IMR-90 (cell line): ENCODE results near the gene PAM16. TPM values are rescaled to one million over a fixed set of nuclear protein-coding genes. Genes with fewer than 3 reads are reported as not detected.

ENCODE experiments used
- ATAC-seq: fragments of 200-7000 bp; cut with Tn5 transposase; 2 replicates; pipeline ENCODE4 v1.9.1; 2020; ENCODE audit warnings: low read depth, mild to moderate bottlenecking, moderate library complexity
- BruUV-seq: library from RNA; stranded (reverse); fragments of 400-500 nt; replicated peaks from 2 replicates; lab custom pipeline; 2021; lab: Mats Ljungman, UMichigan
- CTCF ChIA-PET: fragments of 300-600 bp; formaldehyde crosslinking; extraction: SDS; loops from one replicate; lab custom pipeline; 2021; ENCODE audit warnings: antibody characterized with exemption; lab: Yijun Ruan, JAX
- POLR2A ChIA-PET: fragments of 300-600 bp; sonication (Branson Sonifier 250); formaldehyde crosslinking; loops from one replicate; lab custom pipeline; 2022; ENCODE audit warnings: antibody characterized with exemption; ENCODE audit not compliant: unreplicated experiment; lab: Charles Lee
- DNase-seq: peaks from one replicate; pipeline ENCODE4 v3.0.0; 2013
- H2AFZ ChIP-seq: replicated peaks from 2 replicates; pipeline ENCODE3; 2013; ENCODE audit warnings: low read length, mild to moderate bottlenecking; ENCODE audit not compliant: poor library complexity
- H2AK5ac ChIP-seq: 2 replicates; pipeline ENCODE4 v1.6.1; 2013; ENCODE audit warnings: low read depth, low read length, inconsistent platforms
- H2AK9ac ChIP-seq: replicated peaks from 2 replicates; pipeline ENCODE3; 2013; ENCODE audit warnings: mild to moderate bottlenecking, low read depth, low read length, moderate library complexity; ENCODE audit not compliant: poor library complexity
- H2BK120ac ChIP-seq: 2 replicates; pipeline ENCODE4 v1.6.1; 2013; ENCODE audit warnings: low read depth, low read length, inconsistent platforms
- H2BK15ac ChIP-seq: 3 replicates; pipeline ENCODE4 v1.6.1; 2013; ENCODE audit warnings: low read depth, low read length, inconsistent platforms
- H2BK20ac ChIP-seq: 2 replicates; pipeline ENCODE4 v1.6.1; 2013; ENCODE audit warnings: low read depth, mild to moderate bottlenecking, inconsistent platforms, low read length, moderate library complexity
- H2BK5ac ChIP-seq: 2 replicates; pipeline ENCODE4 v1.6.1; 2013; ENCODE audit warnings: mild to moderate bottlenecking, low read depth, low read length, inconsistent platforms; ENCODE audit not compliant: poor library complexity, severe bottlenecking
- H3K14ac ChIP-seq: replicated peaks from 2 replicates; pipeline ENCODE4 v1.6.1; 2013; ENCODE audit warnings: low read depth, low read length, inconsistent platforms
- H3K18ac ChIP-seq: 2 replicates; pipeline ENCODE4 v1.6.1; 2013; ENCODE audit warnings: low read depth, low read length, control low read depth
- H3K23ac ChIP-seq: 2 replicates; pipeline ENCODE4 v1.6.1; 2013; ENCODE audit warnings: low read depth, low read length, inconsistent platforms
- H3K27ac ChIP-seq: 2 replicates; pipeline ENCODE4 v1.5.1; 2013; ENCODE audit warnings: mild to moderate bottlenecking, control low read depth, low read length; ENCODE audit not compliant: insufficient read depth
- H3K27me3 ChIP-seq: 2 replicates; pipeline ENCODE4 v1.6.1; 2013; ENCODE audit warnings: low read length; ENCODE audit not compliant: control insufficient read depth, insufficient read depth
- H3K36me3 ChIP-seq: 2 replicates; pipeline ENCODE4 v1.6.1; 2013; ENCODE audit warnings: low read length, mixed read lengths; ENCODE audit not compliant: control insufficient read depth, insufficient read depth
- H3K4ac ChIP-seq: 2 replicates; pipeline ENCODE4 v1.6.1; 2013; ENCODE audit warnings: low read depth, low read length, inconsistent platforms
- H3K4me1 ChIP-seq: 2 replicates; pipeline ENCODE4 v1.6.1; 2013; ENCODE audit warnings: low read length, mixed read lengths; ENCODE audit not compliant: control insufficient read depth, insufficient read depth
- H3K4me2 ChIP-seq: 2 replicates; pipeline ENCODE4 v1.6.1; 2013; ENCODE audit warnings: low read depth, mild to moderate bottlenecking, control low read depth, low read length, moderate library complexity
- H3K4me3 ChIP-seq: 2 replicates; pipeline ENCODE4 v1.5.1; 2013; ENCODE audit warnings: low read depth, mild to moderate bottlenecking, control low read depth, low read length, moderate library complexity; ENCODE audit not compliant: insufficient read depth
- H3K56ac ChIP-seq: 2 replicates; pipeline ENCODE4 v1.6.1; 2013; ENCODE audit warnings: low read length, inconsistent platforms; ENCODE audit not compliant: insufficient read depth; ENCODE audit errors: extremely low read depth
- H3K79me1 ChIP-seq, 2 experiments: 2 replicates each; pipeline ENCODE4 v1.6.1; 2013; ENCODE audit warnings: low read length in 2 of 2, inconsistent platforms in 1 of 2, low read depth in 1 of 2
- H3K9ac ChIP-seq: 2 replicates; pipeline ENCODE4 v1.6.1; 2013; ENCODE audit warnings: low read depth, low read length, control low read depth
- H3K9me1 ChIP-seq: 2 replicates; pipeline ENCODE4 v1.6.1; 2013; ENCODE audit warnings: low read length, inconsistent platforms; ENCODE audit not compliant: insufficient read depth
- H3K9me3 ChIP-seq: 2 replicates; pipeline ENCODE4 v1.6.1; 2013; ENCODE audit warnings: low read length; ENCODE audit not compliant: control insufficient read depth, insufficient read depth
- H4K20me1 ChIP-seq: 2 replicates; pipeline ENCODE4 v1.6.1; 2013; ENCODE audit warnings: low read length, inconsistent platforms; ENCODE audit not compliant: insufficient read depth
- H4K5ac ChIP-seq: 2 replicates; pipeline ENCODE4 v1.6.1; 2013; ENCODE audit warnings: mild to moderate bottlenecking, low read depth, low read length, control low read depth
- H4K8ac ChIP-seq, 2 experiments: 2 replicates each; pipeline ENCODE4 v1.6.1; 2013; ENCODE audit warnings: low read depth in 2 of 2, low read length in 2 of 2, control low read depth in 1 of 2, inconsistent platforms in 1 of 2
- H4K91ac ChIP-seq: 2 replicates; pipeline ENCODE4 v1.6.1; 2013; ENCODE audit warnings: low read depth, low read length, inconsistent platforms; ENCODE audit not compliant: insufficient read depth
- CTCF ChIP-seq: conservative IDR thresholded peaks from 2 replicates; pipeline ENCODE4 v1.5.1; 2012; ENCODE audit warnings: mild to moderate bottlenecking, low read depth, low read length, improper control_type of control experiment
- ELK1 ChIP-seq: fragments of 150-350 bp; IDR thresholded peaks from 2 replicates; pipeline ENCODE4 v1.6.1; 2016; ENCODE audit warnings: low read depth, mild to moderate bottlenecking, low read length, moderate library complexity, borderline replicate concordance
- FOS ChIP-seq: fragments of 150-350 bp; IDR thresholded peaks from 2 replicates; pipeline ENCODE4 v1.6.1; 2016; ENCODE audit warnings: low read depth, low read length
- MAFK ChIP-seq: IDR thresholded peaks from 2 replicates; pipeline ENCODE4 v1.6.1; 2012; ENCODE audit warnings: low read depth, low read length, improper control_type of control experiment
- MXI1 ChIP-seq: IDR thresholded peaks from 2 replicates; pipeline ENCODE4 v1.6.1; 2012; ENCODE audit warnings: low read depth, mild to moderate bottlenecking, low read length, moderate library complexity, borderline replicate concordance
- POLR2A ChIP-seq: IDR thresholded peaks from 2 replicates; pipeline ENCODE4 v1.6.1; 2012; ENCODE audit warnings: mild to moderate bottlenecking, low read depth, low read length
- SMC3 ChIP-seq: fragments of 150-350 bp; IDR thresholded peaks from 2 replicates; pipeline ENCODE4 v1.6.1; 2016; ENCODE audit warnings: low read depth, mild to moderate bottlenecking, antibody characterized with exemption, low read length, moderate library complexity
- USF2 ChIP-seq: fragments of 150-350 bp; IDR thresholded peaks from 2 replicates; pipeline ENCODE4 v1.6.1; 2017; ENCODE audit warnings: mild to moderate bottlenecking, antibody characterized with exemption, low read length, low read depth
- WGBS, 2 experiments: methylation state at CpG; one replicate each; pipeline versions ENCODE4 v1.1.5 to v1.1.7; 2013; ENCODE audit warnings: missing lambda C conversion rate in 2 of 2; ENCODE audit not compliant: insufficient read length in 1 of 2; ENCODE audit errors: extremely low coverage in 2 of 2; 5-methylcytosine and 5-hydroxymethylcytosine counted together
- dilution Hi-C: fragments of 300-500 bp; cut with HindIII; formaldehyde crosslinking; loops from one replicate; pipeline ENCODE4 v1.14.3; 2018; ENCODE audit warnings: low sequenced_read_pairs; ENCODE audit not compliant: unreplicated experiment
- in situ Hi-C: fragments of 300-500 bp; cut with MboI; formaldehyde crosslinking; loops from 3 replicates; pipeline ENCODE4 v1.14.3; 2019; ENCODE audit warnings: low sequenced_read_pairs, inconsistent platforms, mixed read lengths
- intact Hi-C: fragments of 100-400 bp; cut with micrococcal nuclease; formaldehyde crosslinking; loops from 2 replicates; pipeline ENCODE4 v1.10.0; 2022
- polyA plus RNA-seq, 3 experiments: library from polyadenylated mRNA; depleted of rRNA; stranded (reverse); fragments of >200 nt; gene quantifications; 2 replicates each; pipeline ENCODE4 v1.2.3, GENCODE V29; 2012; ENCODE audit warnings: low replicate concordance in 1 of 3
- total RNA-seq: library from RNA; depleted of rRNA; stranded (reverse); fragments of >200 nt; gene quantifications from 2 replicates; pipeline ENCODE4 v1.2.3, GENCODE V29; 2012

The PAM16 gene
- total and polyA plus RNA-seq, 2 of the 4 experiments (the other 2 are of a cell fraction) = 17.9 to 48.4 TPM

GRCh38 chr16:4367393-4367856, 16.3 kb upstream of the PAM16 start:
- no peak overlapping the region for H4K5ac ChIP-seq
- H4K20me1 ChIP-seq = peaks cover 17% of the 10 kb centered on the region
- H3K4me2 ChIP-seq = no peak overlapping the region
- H3K4me3 ChIP-seq = no peak overlapping the region
- BruUV-seq = no TSS peak
- peaks cover 21% of the 10 kb centered on the region for H3K9me1 ChIP-seq
- ChIA-PET POLR2A (no interaction called here), CTCF (no interaction called here)
- dilution Hi-C loops = no loop called here
- peak overlapping the region; percentile 25 for H3K4ac ChIP-seq
- H3K27ac ChIP-seq = no peak overlapping the region
- H3K18ac ChIP-seq = no peak overlapping the region
- peaks cover 0 to 38% of the 10 kb centered on the region in 2 experiments; a peak in 3 of 4 replicates for H3K79me1 ChIP-seq
- peak overlapping the region; percentile 27 for H2AFZ ChIP-seq
- in situ Hi-C loops = no loop called here
- DNase-seq (no peak), ATAC-seq (no peak)
- no peak overlapping the region for H3K14ac ChIP-seq
- intact Hi-C loops = no loop called here
- H2AK5ac ChIP-seq = peak overlapping the region; percentile 89
- no peak overlapping the region for H2BK120ac ChIP-seq
- no peak overlapping the region; the same call in 1 of the 2 replicates for H4K91ac ChIP-seq
- H3K56ac ChIP-seq = no peak overlapping the region
- H2BK5ac ChIP-seq = no peak overlapping the region
- TF ChIP-seq USF2 (no peak), SMC3 (no peak), MXI1 (no peak), ELK1 (no peak), FOS (no peak), MAFK (no peak), POLR2A (no peak), CTCF (no peak)
- peaks cover 3% of the 10 kb centered on the region; the same call in 1 of the 2 replicates for H3K36me3 ChIP-seq
- H3K4me1 ChIP-seq = peaks cover 25% of the 10 kb centered on the region
- peak overlapping the region; percentile 71 for H2AK9ac ChIP-seq
- WGBS, 2 experiments = 100% methylated on average over 1 of the region's 5 CpGs; no CpG with 5 or more reads in 1 of the 2 experiments
- H3K9ac ChIP-seq = no peak overlapping the region
- no peaks in the 10 kb centered on the region for H3K9me3 ChIP-seq
- no peak overlapping the region for H2BK15ac ChIP-seq
- no peaks in the 10 kb centered on the region for H3K27me3 ChIP-seq
- H4K8ac ChIP-seq = no peak overlapping the region
- no peak overlapping the region; the same call in 1 of the 2 replicates for H2BK20ac ChIP-seq
- no peak overlapping the region for H3K23ac ChIP-seq
